HTR-8/SVneo (cell line): Measurements from ENCODE around the gene ODAD2.
"Not testable (repeated sequence)": the region's sequence is repeated elsewhere in the genome, so short reads cannot be mapped to it uniquely, and the experiment has no call there.

ENCODE experiments used
- DNase-seq: peaks from one replicate; pipeline ENCODE4 v3.0.0; 2011; ENCODE audit warnings: low spot score, mixed read lengths; ENCODE audit not compliant: insufficient read length
- FAIRE-seq: peaks from 2 replicates; lab custom pipeline; 2011; peaks lifted over from hg19 to GRCh38; lab: Jason Lieb, UNC

The ODAD2 gene

GRCh38 chr10:27969931-27970330, 28.9 kb downstream of the ODAD2 start:
- DNase-seq, FAIRE-seq: not testable (repeated sequence)

- FAIRE-seq (no peak), DNase-seq (no peak)
These were observed 39.7 kb downstream of the ODAD2 start for GRCh38 chr10:27959093-27959715.

- not testable (repeated sequence) for DNase-seq, FAIRE-seq
These were observed 40.5 kb downstream of the ODAD2 start for GRCh38 chr10:27958383-27958782.

GRCh38 chr10:27950242-27950564, 48.7 kb downstream of the ODAD2 start:
- DNase-seq (no peak), FAIRE-seq (no peak)

GRCh38 chr10:27949528-27950241, 49.2 kb downstream of the ODAD2 start:
- no peak for DNase-seq
- no peak for FAIRE-seq

- no peak for DNase-seq
- no peak for FAIRE-seq
These were observed 50.7 kb downstream of the ODAD2 start for GRCh38 chr10:27948186-27948585.

GRCh38 chr10:27947540-27947939, 51.3 kb downstream of the ODAD2 start:
- FAIRE-seq (no peak), DNase-seq (no peak)

GRCh38 chr10:27944005-27944404, 54.9 kb downstream of the ODAD2 start:
- no peak for FAIRE-seq

GRCh38 chr10:27914888-27915287, 84.0 kb downstream of the ODAD2 start:
- no peak for DNase-seq
- FAIRE-seq: no peak

More at GRCh38 chr10:27944005-27944404, 54.9 kb downstream of the ODAD2 start:
- no peak for DNase-seq

GRCh38 chr10:27912231-27912630, 86.6 kb downstream of the ODAD2 start:
- DNase-seq (no peak), FAIRE-seq (no peak)

- DNase-seq (no peak), FAIRE-seq (no peak)
These were observed 87.3 kb downstream of the ODAD2 start for GRCh38 chr10:27911539-27911938.

GRCh38 chr10:27911011-27911410, 87.9 kb downstream of the ODAD2 start:
- FAIRE-seq (no peak), DNase-seq (no peak)

- FAIRE-seq: no peak
These were observed 90.6 kb downstream of the ODAD2 start for GRCh38 chr10:27908231-27908630.

GRCh38 chr10:27899485-27899884, 99.4 kb downstream of the ODAD2 start:
- not testable (repeated sequence) for FAIRE-seq

More at GRCh38 chr10:27908231-27908630, 90.6 kb downstream of the ODAD2 start:
- DNase-seq: no peak

GRCh38 chr10:27899058-27899457, 99.8 kb downstream of the ODAD2 start:
- no peak for FAIRE-seq
- no peak for DNase-seq

More at GRCh38 chr10:27899485-27899884, 99.4 kb downstream of the ODAD2 start:
- not testable (repeated sequence) for DNase-seq

- DNase-seq (peak; percentile 1), FAIRE-seq (no peak)
These were observed 105.4 kb downstream of the ODAD2 start for GRCh38 chr10:27893358-27893954.

GRCh38 chr10:27890971-27891370, 107.9 kb downstream of the ODAD2 start:
- FAIRE-seq (no peak), DNase-seq (no peak)

- FAIRE-seq (no peak), DNase-seq (no peak)
These were observed 109.4 kb downstream of the ODAD2 start for GRCh38 chr10:27889518-27889917.

GRCh38 chr10:27884185-27884641, 114.7 kb downstream of the ODAD2 start:
- FAIRE-seq: no peak
- no peak for DNase-seq

- FAIRE-seq (no peak), DNase-seq (no peak)
These were observed 120.6 kb downstream of the ODAD2 start for GRCh38 chr10:27878281-27878680.

GRCh38 chr10:27865221-27865635, 133.7 kb downstream of the ODAD2 start:
- DNase-seq (peak; percentile 10), FAIRE-seq (peak; percentile 13)
